CD14-positive monocyte (primary cell): ENCODE measurements around the gene CENPM. TPM values are rescaled to one million over a fixed set of nuclear protein-coding genes. Genes with fewer than 3 reads are reported as not detected.

Experiments used
- DNase-seq, 3 donors: peaks; one replicate each; pipeline ENCODE4 v3.0.0-alpha.2; 2011 to 2022
- H2AFZ ChIP-seq: 2 replicates; pipeline ENCODE4 v1.6.0; 2012; ENCODE audit warnings: mild to moderate bottlenecking, low read depth, low read length, inconsistent platforms; ENCODE audit not compliant: insufficient read depth, poor library complexity, severe bottlenecking
- H3K27ac ChIP-seq, 2 donors: 1 replicate in 1 of 2; 2 replicates in 1 of 2; pipeline ENCODE4 v1.5.1; 2012 to 2013; ENCODE audit warnings: low read length in 2 of 2, control low read depth in 1 of 2, inconsistent platforms in 1 of 2, low read depth in 1 of 2, mild to moderate bottlenecking in 1 of 2
- H3K27me3 ChIP-seq, 2 donors: one replicate each; pipeline versions ENCODE4 v1.6.0 to v1.6.1; 2011 to 2013; ENCODE audit warnings: low read length in 2 of 2; ENCODE audit not compliant: control insufficient read depth in 2 of 2, insufficient read depth in 2 of 2
- H3K36me3 ChIP-seq, 2 donors: replicated peaks in 1 of 2; 1 replicate in 1 of 2; 2 replicates in 1 of 2; pipeline versions ENCODE4 v1.5.1 to v1.6.1; 2012 to 2013; ENCODE audit warnings: low read length in 2 of 2, control low read depth in 1 of 2, inconsistent platforms in 1 of 2, mild to moderate bottlenecking in 1 of 2; ENCODE audit not compliant: insufficient read depth in 2 of 2, control insufficient read depth in 1 of 2
- H3K4me1 ChIP-seq, 2 donors: 1 replicate in 1 of 2; 2 replicates in 1 of 2; pipeline versions ENCODE4 v1.5.1 to v1.6.1; 2012 to 2013; ENCODE audit warnings: low read length in 2 of 2, control low read depth in 1 of 2, inconsistent platforms in 1 of 2, mild to moderate bottlenecking in 1 of 2, moderate library complexity in 1 of 2; ENCODE audit not compliant: insufficient read depth in 2 of 2, control insufficient read depth in 1 of 2
- H3K4me2 ChIP-seq: replicated peaks from 2 replicates; pipeline ENCODE3; 2012; ENCODE audit warnings: low read length, moderate library complexity, mild to moderate bottlenecking; ENCODE audit not compliant: poor library complexity, severe bottlenecking; ENCODE audit errors: extremely low read depth
- H3K4me3 ChIP-seq, 3 experiments: fragments of 200-600 bp in 1 of 3; sonication (generic) in 1 of 3; replicated peaks in 1 of 3; 1 replicate in 2 of 3; 2 replicates in 1 of 3; pipeline ENCODE4 v1.5.1; 2011 to 2013; ENCODE audit warnings: low read length in 3 of 3, mild to moderate bottlenecking in 3 of 3, control low read depth in 2 of 3, low read depth in 2 of 3, inconsistent platforms in 1 of 3, moderate library complexity in 1 of 3
- H3K79me2 ChIP-seq: 2 replicates; pipeline ENCODE4 v1.6.0; 2012; ENCODE audit warnings: mild to moderate bottlenecking, control low read depth, inconsistent platforms, low read length, moderate library complexity; ENCODE audit not compliant: insufficient read depth
- H3K9ac ChIP-seq: 2 replicates; pipeline ENCODE4 v1.6.0; 2017; ENCODE audit warnings: low read length, mild to moderate bottlenecking; ENCODE audit not compliant: insufficient read depth, poor library complexity, severe bottlenecking
- H3K9me3 ChIP-seq, 2 donors: replicated peaks in 1 of 2; 1 replicate in 1 of 2; 2 replicates in 1 of 2; pipeline versions ENCODE4 v1.5.1 to v1.6.1; 2012 to 2013; ENCODE audit warnings: low read length in 2 of 2, control low read depth in 1 of 2; ENCODE audit not compliant: control insufficient read depth in 1 of 2, insufficient read depth in 1 of 2
- H4K20me1 ChIP-seq: 2 replicates; pipeline ENCODE4 v1.6.0; 2012; ENCODE audit warnings: mild to moderate bottlenecking, low read length, control low read depth, moderate library complexity; ENCODE audit not compliant: insufficient read depth
- H3K27ac Mint-ChIP-seq, 7 donors: one replicate each; pipeline ENCODE4 v1.8.0; 2020; ENCODE audit warnings: mild to moderate bottlenecking in 7 of 7, mixed read lengths in 7 of 7, moderate library complexity in 6 of 7, inconsistent platforms in 2 of 7
- H3K27me3 Mint-ChIP-seq, 3 donors: one replicate each; pipeline ENCODE4 v1.8.0; 2021 to 2022; ENCODE audit warnings: low read depth in 3 of 3, mild to moderate bottlenecking in 3 of 3, mixed read lengths in 3 of 3, moderate library complexity in 3 of 3, inconsistent platforms in 1 of 3
- H3K36me3 Mint-ChIP-seq, 2 donors: one replicate each; pipeline ENCODE4 v1.8.0; 2020; ENCODE audit warnings: mixed read lengths in 2 of 2, inconsistent platforms in 1 of 2, mild to moderate bottlenecking in 1 of 2
- H3K4me1 Mint-ChIP-seq: one replicate; pipeline ENCODE4 v1.8.0; 2020; ENCODE audit warnings: mild to moderate bottlenecking, mixed read lengths
- H3K4me3 Mint-ChIP-seq, 2 donors: one replicate each; pipeline ENCODE4 v1.8.0; 2020; ENCODE audit warnings: mild to moderate bottlenecking in 2 of 2, mixed read lengths in 2 of 2, moderate library complexity in 1 of 2
- H3K9me3 Mint-ChIP-seq, 7 donors: one replicate each; pipeline ENCODE4 v1.8.0; 2020 to 2022; ENCODE audit warnings: mixed read lengths in 7 of 7, mild to moderate bottlenecking in 6 of 7, moderate library complexity in 6 of 7, inconsistent platforms in 2 of 7
- WGBS: methylation state at CpG from one replicate; pipeline ENCODE4 v1.1.5; 2013; ENCODE audit warnings: missing lambda C conversion rate; ENCODE audit not compliant: insufficient coverage; 5-methylcytosine and 5-hydroxymethylcytosine counted together
- intact Hi-C, 2 donors: fragments of 100-400 bp; cut with micrococcal nuclease; formaldehyde crosslinking; loops; one replicate each; pipeline versions ENCODE4 v1.15.0 to v1.15.1; 2023
- polyA plus RNA-seq, 3 donors: library from polyadenylated mRNA; depleted of rRNA in 1 of 3; unstranded in 2 of 3; stranded (reverse) in 1 of 3; fragments of 300-500 nt in 2 of 3; fragments of >200 nt in 1 of 3; fragmentation: Illumina TruSeq in 2 of 3; gene quantifications; 1 replicate in 2 of 3; 2 replicates in 1 of 3; pipeline ENCODE4 v1.2.3, GENCODE V29; 2012 to 2021
- TF ChIP-seq, protein P1 (sequence below): fragments of 200-600 bp; IDR thresholded peaks from one replicate; pipeline ENCODE4 v1.8.0; 2022; ENCODE audit warnings: antibody characterized with exemption, mild to moderate bottlenecking

The CENPM gene
- polyA plus RNA-seq, 3 donors = 0.20 TPM; not detected in 2

GRCh38 chr22:41919357-41920224, 27.4 kb downstream of the CENPM start:
- peak overlapping the region; percentile 59 for H3K9ac ChIP-seq
- TF ChIP-seq, protein P1, sequence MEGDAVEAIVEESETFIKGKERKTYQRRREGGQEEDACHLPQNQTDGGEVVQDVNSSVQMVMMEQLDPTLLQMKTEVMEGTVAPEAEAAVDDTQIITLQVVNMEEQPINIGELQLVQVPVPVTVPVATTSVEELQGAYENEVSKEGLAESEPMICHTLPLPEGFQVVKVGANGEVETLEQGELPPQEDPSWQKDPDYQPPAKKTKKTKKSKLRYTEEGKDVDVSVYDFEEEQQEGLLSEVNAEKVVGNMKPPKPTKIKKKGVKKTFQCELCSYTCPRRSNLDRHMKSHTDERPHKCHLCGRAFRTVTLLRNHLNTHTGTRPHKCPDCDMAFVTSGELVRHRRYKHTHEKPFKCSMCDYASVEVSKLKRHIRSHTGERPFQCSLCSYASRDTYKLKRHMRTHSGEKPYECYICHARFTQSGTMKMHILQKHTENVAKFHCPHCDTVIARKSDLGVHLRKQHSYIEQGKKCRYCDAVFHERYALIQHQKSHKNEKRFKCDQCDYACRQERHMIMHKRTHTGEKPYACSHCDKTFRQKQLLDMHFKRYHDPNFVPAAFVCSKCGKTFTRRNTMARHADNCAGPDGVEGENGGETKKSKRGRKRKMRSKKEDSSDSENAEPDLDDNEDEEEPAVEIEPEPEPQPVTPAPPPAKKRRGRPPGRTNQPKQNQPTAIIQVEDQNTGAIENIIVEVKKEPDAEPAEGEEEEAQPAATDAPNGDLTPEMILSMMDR = no peak
- peak; percentile 33 to 63 (median 56) for DNase-seq
- H3K27me3 ChIP-seq = peaks cover 18 to 30% of the 10 kb centered on the region in 2 donors
- H2AFZ ChIP-seq = peak overlapping the region; percentile 91
- peaks cover 29 to 42% (median 37%) of the 10 kb centered on the region in 3 donors for H3K27me3 Mint-ChIP-seq
- H3K4me3 Mint-ChIP-seq = peak overlapping the region; percentile 81 to 90
- peak overlapping the region; percentile 23 to 41 for H3K27ac ChIP-seq
- H3K9me3 ChIP-seq = peaks cover 0 to 13% of the 10 kb centered on the region in 2 donors
- H3K79me2 ChIP-seq = no peaks in the 10 kb centered on the region
- H3K36me3 ChIP-seq = no peaks in the 10 kb centered on the region
- peak overlapping the region; percentile 58 to 88 (median 62) for H3K4me3 ChIP-seq
- peak overlapping the region; percentile 99 for H3K4me2 ChIP-seq
- peaks cover 0 to 13% (median 3%) of the 10 kb centered on the region in 7 donors for H3K9me3 Mint-ChIP-seq
- H3K27ac Mint-ChIP-seq = peak overlapping the region in 3 of 7 donors; percentile 15 to 85 (median 69)
- H3K4me1 ChIP-seq = peaks cover 42 to 54% of the 10 kb centered on the region in 2 donors
- H3K36me3 Mint-ChIP-seq = peaks cover 2% of the 10 kb centered on the region in 2 donors
- peaks cover 49% of the 10 kb centered on the region for H3K4me1 Mint-ChIP-seq
- intact Hi-C loops = no loop called here
- H4K20me1 ChIP-seq = peaks cover 3% of the 10 kb centered on the region
- WGBS = under 1% methylated on average over 53 of the region's 62 CpGs

DNA sequence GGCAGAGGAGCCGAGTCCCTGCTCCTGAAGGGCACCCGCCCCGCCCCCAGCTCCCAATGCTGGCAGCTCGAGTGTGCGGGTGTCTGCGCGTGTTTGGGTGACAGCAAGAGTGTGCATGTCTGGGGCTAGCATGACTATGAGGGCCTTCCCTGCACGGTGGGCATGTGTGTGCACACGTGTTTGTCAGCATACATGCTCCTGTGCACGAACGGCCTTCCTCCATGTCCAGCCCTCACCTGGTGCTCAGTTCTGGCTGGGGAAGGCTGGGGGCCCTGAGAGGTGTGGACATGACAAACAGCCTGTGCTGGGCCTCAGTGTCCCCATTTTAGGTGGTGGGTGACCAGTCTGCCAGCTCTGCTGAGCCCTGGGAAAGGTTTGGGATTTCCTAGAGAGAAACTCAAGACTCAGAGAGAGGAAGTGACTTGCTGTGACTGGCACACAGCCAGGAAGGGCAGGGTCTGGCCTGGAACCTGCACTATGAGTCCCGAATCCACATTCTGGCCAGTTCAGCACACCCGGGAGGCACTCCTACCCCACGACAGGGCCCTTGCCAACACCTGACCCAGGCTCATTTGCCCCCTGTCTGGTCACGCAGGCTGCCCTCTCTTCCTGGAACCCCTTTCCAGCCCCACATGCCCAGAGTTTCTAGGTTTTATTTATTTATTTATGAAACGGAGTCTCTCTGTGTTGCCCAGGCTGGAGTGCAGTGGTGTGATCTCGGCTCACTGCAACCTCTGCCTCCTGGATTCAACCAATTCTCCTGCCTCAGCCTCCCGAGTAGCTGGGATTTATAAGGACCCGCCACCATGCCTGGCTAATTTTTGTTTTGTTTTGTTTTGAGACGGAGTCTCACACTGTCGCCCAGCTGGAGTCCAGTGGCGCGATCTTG, 28.8 kb downstream of the CENPM start:
- H3K27me3 ChIP-seq = peaks cover 19 to 38% of the 10 kb centered on the region in 2 donors
- no peaks in the 10 kb centered on the region for H3K36me3 ChIP-seq
- peak; percentile 70 to 91 (median 81) for DNase-seq
- intact Hi-C loops = no loop called here
- peak overlapping the region in 1 of 3 experiments; percentile 40 for H3K4me3 ChIP-seq
- peaks cover 0 to 13% (median 5%) of the 10 kb centered on the region in 7 donors for H3K9me3 Mint-ChIP-seq
- H3K9me3 ChIP-seq = peaks cover 0 to 17% of the 10 kb centered on the region in 2 donors
- peaks cover 42 to 60% of the 10 kb centered on the region in 2 donors for H3K4me1 ChIP-seq
- H3K9ac ChIP-seq = no peak overlapping the region
- TF ChIP-seq, protein P1 = no peak
- H4K20me1 ChIP-seq = peaks cover 3% of the 10 kb centered on the region
- H3K4me2 ChIP-seq = peak overlapping the region; percentile 45
- peaks cover 2% of the 10 kb centered on the region in 2 donors for H3K36me3 Mint-ChIP-seq
- no peak overlapping the region for H3K27ac ChIP-seq
- H3K4me3 Mint-ChIP-seq = peak overlapping the region; percentile 65 to 78
- H3K27ac Mint-ChIP-seq = peak overlapping the region in 4 of 7 donors; percentile 33 to 78 (median 68)
- 55% methylated on average over 13 of the region's 23 CpGs for WGBS
- no peaks in the 10 kb centered on the region for H3K79me2 ChIP-seq
- peaks cover 49% of the 10 kb centered on the region for H3K4me1 Mint-ChIP-seq
- H3K27me3 Mint-ChIP-seq = peaks cover 30 to 46% (median 39%) of the 10 kb centered on the region in 3 donors
- no peak overlapping the region for H2AFZ ChIP-seq
